ENCODE data around the gene CA4. TPM values are rescaled to one million over a fixed set of nuclear protein-coding genes. Genes with fewer than 3 reads are reported as not detected.
"Not testable (repeated sequence)": the region's sequence is repeated elsewhere in the genome, so short reads cannot be mapped to it uniquely, and the experiment has no call there.

CA4 gene
- total and polyA plus RNA-seq, 4 donors, result 0.31 to 10.5 (median 4.1) TPM

GRCh38 chr17:60193032-60193431 is 43.3 kb downstream of the CA4 start:
- H3K27ac ChIP-seq (ENCODE audit: low read depth in 1 of 2, low read length in 2 of 2); H3K27me3 ChIP-seq (ENCODE audit: control insufficient read depth in 1 of 2, insufficient read depth in 2 of 2, low read length in 1 of 2); ATAC-seq (ENCODE audit: low FRiP score); H3K9me3 ChIP-seq (ENCODE audit: control insufficient read depth, low read length); DNase-seq; intact Hi-C loops (cut with DNase I); H3K4me1 ChIP-seq (ENCODE audit: control insufficient read depth in 1 of 2, insufficient read depth in 2 of 2, low read length in 2 of 2); H3K4me3 ChIP-seq (ENCODE audit: low read length in 2 of 2); H3K36me3 ChIP-seq (ENCODE audit: control insufficient read depth in 1 of 2, insufficient read depth in 2 of 2, low read length in 1 of 2): not testable (repeated sequence)
- WGBS, 2 donors, result 96 to 97% methylated on average over 3 of the region's 3 CpGs

GRCh38 chr17:60193482-60193881 is 43.7 kb downstream of the CA4 start:
- H3K27ac ChIP-seq (ENCODE audit: low read depth in 1 of 2, low read length in 2 of 2), result no peak overlapping the region
- ATAC-seq (ENCODE audit: low FRiP score), result no peak
- intact Hi-C loops (cut with DNase I), result no loop called here
- WGBS, 2 donors, result 91 to 95% methylated on average over 2 of the region's 2 CpGs
- peaks cover 0 to 5% of the 10 kb centered on the region in 2 donors for H3K36me3 ChIP-seq (ENCODE audit: control insufficient read depth in 1 of 2, insufficient read depth in 2 of 2, low read length in 1 of 2)
- no peaks in the 10 kb centered on the region for H3K9me3 ChIP-seq (ENCODE audit: control insufficient read depth, low read length)
- H3K4me1 ChIP-seq (ENCODE audit: control insufficient read depth in 1 of 2, insufficient read depth in 2 of 2, low read length in 2 of 2), result no peaks in the 10 kb centered on the region
- H3K4me3 ChIP-seq (ENCODE audit: low read length in 2 of 2), result no peak overlapping the region
- no peaks in the 10 kb centered on the region for H3K27me3 ChIP-seq (ENCODE audit: control insufficient read depth in 1 of 2, insufficient read depth in 2 of 2, low read length in 1 of 2)
- no peak for DNase-seq

- H3K27ac ChIP-seq (ENCODE audit: low read depth in 1 of 2, low read length in 2 of 2); H3K4me1 ChIP-seq (ENCODE audit: control insufficient read depth in 1 of 2, insufficient read depth in 2 of 2, low read length in 2 of 2); intact Hi-C loops (cut with DNase I); H3K4me3 ChIP-seq (ENCODE audit: low read length in 2 of 2); DNase-seq; H3K9me3 ChIP-seq (ENCODE audit: control insufficient read depth, low read length); H3K36me3 ChIP-seq (ENCODE audit: control insufficient read depth in 1 of 2, insufficient read depth in 2 of 2, low read length in 1 of 2); H3K27me3 ChIP-seq (ENCODE audit: control insufficient read depth in 1 of 2, insufficient read depth in 2 of 2, low read length in 1 of 2); ATAC-seq (ENCODE audit: low FRiP score): not testable (repeated sequence)
- WGBS, 2 donors, result 91 to 95% methylated on average over 4 of the region's 4 CpGs
Observed at GRCh38 chr17:60194141-60194540, 44.4 kb downstream of the CA4 start.

- DNase-seq, result not testable (repeated sequence)
Observed at GRCh38 chr17:60198630-60199029, 48.9 kb downstream of the CA4 start.

GRCh38 chr17:60205782-60206181 is 56.0 kb downstream of the CA4 start:
- DNase-seq; ATAC-seq (ENCODE audit: low FRiP score); intact Hi-C loops (cut with DNase I); H3K36me3 ChIP-seq (ENCODE audit: control insufficient read depth in 1 of 2, insufficient read depth in 2 of 2, low read length in 1 of 2); H3K27ac ChIP-seq (ENCODE audit: low read depth in 1 of 2, low read length in 2 of 2); H3K4me1 ChIP-seq (ENCODE audit: control insufficient read depth in 1 of 2, insufficient read depth in 2 of 2, low read length in 2 of 2); H3K27me3 ChIP-seq (ENCODE audit: control insufficient read depth in 1 of 2, insufficient read depth in 2 of 2, low read length in 1 of 2); H3K4me3 ChIP-seq (ENCODE audit: low read length in 2 of 2); H3K9me3 ChIP-seq (ENCODE audit: control insufficient read depth, low read length): not testable (repeated sequence)

More at GRCh38 chr17:60198630-60199029, 48.9 kb downstream of the CA4 start:
- H3K27ac ChIP-seq (ENCODE audit: low read depth in 1 of 2, low read length in 2 of 2); ATAC-seq (ENCODE audit: low FRiP score); H3K4me1 ChIP-seq (ENCODE audit: control insufficient read depth in 1 of 2, insufficient read depth in 2 of 2, low read length in 2 of 2); H3K27me3 ChIP-seq (ENCODE audit: control insufficient read depth in 1 of 2, insufficient read depth in 2 of 2, low read length in 1 of 2); H3K36me3 ChIP-seq (ENCODE audit: control insufficient read depth in 1 of 2, insufficient read depth in 2 of 2, low read length in 1 of 2); H3K9me3 ChIP-seq (ENCODE audit: control insufficient read depth, low read length); H3K4me3 ChIP-seq (ENCODE audit: low read length in 2 of 2); intact Hi-C loops (cut with DNase I): not testable (repeated sequence)
- WGBS, 2 donors, result 92 to 100% methylated on average over 1 of the region's 1 CpG

GRCh38 chr17:60208302-60208701 is 58.5 kb downstream of the CA4 start:
- H3K4me1 ChIP-seq (ENCODE audit: control insufficient read depth in 1 of 2, insufficient read depth in 2 of 2, low read length in 2 of 2); H3K27ac ChIP-seq (ENCODE audit: low read depth in 1 of 2, low read length in 2 of 2); H3K27me3 ChIP-seq (ENCODE audit: control insufficient read depth in 1 of 2, insufficient read depth in 2 of 2, low read length in 1 of 2); DNase-seq; H3K4me3 ChIP-seq (ENCODE audit: low read length in 2 of 2); intact Hi-C loops (cut with DNase I); H3K9me3 ChIP-seq (ENCODE audit: control insufficient read depth, low read length); H3K36me3 ChIP-seq (ENCODE audit: control insufficient read depth in 1 of 2, insufficient read depth in 2 of 2, low read length in 1 of 2); ATAC-seq (ENCODE audit: low FRiP score): not testable (repeated sequence)
- 96 to 100% methylated on average over 1 of the region's 1 CpG for WGBS, 2 donors

Other genes starting within 250 kb of the CA4 start
- gene RNFT1, start 185.2 kb upstream of the CA4 start, total RNA-seq, result 10 to 100 TPM; 13.1 to 17.9 TPM
- gene RNFT1, start 185.2 kb upstream of the CA4 start, polyA plus RNA-seq, result 10 to 100 TPM in 1 of 2 donors, 1 to 10 TPM in 1; 7.0 to 11.3 TPM
- 10 to 100 TPM; 14.0 to 16.4 TPM for gene HEATR6, start 71.1 kb upstream of the CA4 start, total RNA-seq
- gene HEATR6, start 71.1 kb upstream of the CA4 start, polyA plus RNA-seq, result 1 to 10 TPM; 2.5 to 6.4 TPM
- 10 to 100 TPM; 53.7 to 57.7 TPM for gene USP32, start 242.2 kb downstream of the CA4 start, total RNA-seq
- 10 to 100 TPM in 1 of 2 donors, 1 to 10 TPM in 1; 9.1 to 10.9 TPM for gene USP32, start 242.2 kb downstream of the CA4 start, polyA plus RNA-seq

Measured in aorta (tissue), 5 donors.